ENCODE results near the gene KRI1.
"Not testable (repeated sequence)": the region's sequence is repeated elsewhere in the genome, so short reads cannot be mapped to it uniquely, and the experiment has no call there.

KRI1 gene

DNA sequence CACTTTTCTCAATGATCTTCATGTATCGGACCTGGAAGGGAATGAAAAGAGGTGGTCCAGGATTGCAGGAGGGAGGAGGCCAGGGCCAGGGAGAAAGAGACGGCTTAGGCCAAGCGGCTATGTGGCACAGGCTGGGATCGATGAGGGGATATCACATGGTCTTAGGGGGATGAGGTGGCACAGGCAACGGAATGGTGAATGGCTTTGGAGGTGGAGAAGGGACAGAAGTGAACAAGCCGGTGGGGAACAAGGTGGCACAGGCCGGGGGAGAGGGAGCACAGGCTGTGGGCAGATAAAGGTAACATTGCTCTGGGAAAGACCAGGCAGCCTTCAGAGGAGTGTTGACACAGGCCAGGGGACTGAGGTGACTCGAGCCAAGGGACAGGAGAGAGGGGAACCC is 8.7 kb upstream of the KRI1 start:
- no peak for DNase-seq (ENCODE audit: insufficient read length)
- FAIRE-seq: no peak
- no peak for TF ChIP-seq POLR2A (IDR thresholded peaks at IDR 0.05; ENCODE audit: low read depth, low read length)
- TF ChIP-seq TAF1 (IDR thresholded peaks at IDR 0.05; ENCODE audit: borderline replicate concordance, low read depth, low read length): no peak
- no peak for TF ChIP-seq POLR2AphosphoS5 (IDR thresholded peaks at IDR 0.05; ENCODE audit: low read depth, low read length)

DNA sequence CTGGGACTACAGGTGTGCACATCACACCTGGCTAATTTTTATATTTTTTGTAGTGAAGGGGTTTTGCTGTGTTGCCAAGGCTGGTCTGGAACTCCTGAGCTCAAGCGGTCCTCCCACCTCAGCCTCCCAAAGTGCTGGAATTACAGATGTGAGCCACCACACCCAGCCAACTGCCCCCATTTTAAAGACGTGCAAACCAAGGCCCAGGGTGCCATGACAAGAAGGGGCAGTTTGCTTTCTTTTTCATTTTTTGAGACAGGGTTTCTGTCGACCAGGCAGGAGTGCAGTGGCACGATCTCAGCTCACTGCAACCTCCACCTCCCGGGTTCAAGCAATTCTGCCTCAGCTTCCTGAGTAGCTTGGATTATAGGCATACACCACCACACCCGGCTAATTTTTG is 8.0 kb upstream of the KRI1 start:
- not testable (repeated sequence) for FAIRE-seq; DNase-seq (ENCODE audit: insufficient read length)

DNA sequence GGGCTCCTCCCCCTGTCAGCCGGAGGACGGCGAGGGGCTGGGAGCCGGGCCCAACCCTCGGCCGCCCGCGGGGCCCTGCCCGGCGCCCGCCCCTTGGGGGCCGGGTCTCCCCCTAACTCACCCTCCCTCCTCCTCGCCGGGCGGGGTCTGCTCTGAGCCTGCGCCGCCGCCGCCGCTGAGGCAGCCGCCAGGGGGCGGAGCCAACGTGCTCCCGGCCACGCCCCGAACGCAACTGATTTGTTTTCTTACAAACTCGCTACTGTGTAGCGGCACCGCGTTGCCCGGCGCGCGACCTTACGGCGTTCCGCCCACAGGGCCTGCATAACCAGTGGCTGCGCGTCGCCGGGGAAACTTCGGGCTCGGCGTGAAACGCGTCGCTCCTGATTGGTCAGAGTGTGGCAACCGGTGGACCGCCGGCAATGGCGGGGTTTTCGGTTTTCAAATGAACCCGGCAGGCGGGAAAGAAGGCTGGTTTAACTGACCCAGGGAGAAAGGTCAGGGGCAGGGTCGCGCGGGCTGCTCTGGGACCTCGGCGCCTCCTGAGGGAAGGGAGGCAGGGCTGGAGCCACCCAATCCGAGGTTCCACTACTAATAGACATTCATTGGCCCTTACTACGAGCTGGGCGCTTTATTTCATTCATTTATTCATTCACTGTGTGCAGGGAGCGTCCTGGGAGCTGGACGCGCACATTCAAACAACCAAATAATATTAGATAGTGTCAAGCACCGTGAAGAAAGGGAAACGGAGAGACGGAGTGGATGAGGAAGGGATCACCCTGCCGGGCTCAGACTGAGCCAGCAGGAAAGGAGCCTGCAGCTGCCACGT is 3.2 kb upstream of the KRI1 start, which contains the start of gene CDKN2D:
CDKN2D (minus strand) TSS at position 154 of the 826 bp plus-strand sequence. CDS start 326 bp downstream, outside the sequence.
- FAIRE-seq (peak; percentile 99), DNase-seq (ENCODE audit: insufficient read length) (peak; percentile 91)
- TF ChIP-seq TAF1 (IDR thresholded peaks at IDR 0.05; ENCODE audit: borderline replicate concordance, low read depth, low read length) (no peak), POLR2AphosphoS5 (IDR thresholded peaks at IDR 0.05; ENCODE audit: low read depth, low read length) (no peak), POLR2A (IDR thresholded peaks at IDR 0.05; ENCODE audit: low read depth, low read length) (peak; percentile 50; the same call in 1 of the 2 replicates)

DNA sequence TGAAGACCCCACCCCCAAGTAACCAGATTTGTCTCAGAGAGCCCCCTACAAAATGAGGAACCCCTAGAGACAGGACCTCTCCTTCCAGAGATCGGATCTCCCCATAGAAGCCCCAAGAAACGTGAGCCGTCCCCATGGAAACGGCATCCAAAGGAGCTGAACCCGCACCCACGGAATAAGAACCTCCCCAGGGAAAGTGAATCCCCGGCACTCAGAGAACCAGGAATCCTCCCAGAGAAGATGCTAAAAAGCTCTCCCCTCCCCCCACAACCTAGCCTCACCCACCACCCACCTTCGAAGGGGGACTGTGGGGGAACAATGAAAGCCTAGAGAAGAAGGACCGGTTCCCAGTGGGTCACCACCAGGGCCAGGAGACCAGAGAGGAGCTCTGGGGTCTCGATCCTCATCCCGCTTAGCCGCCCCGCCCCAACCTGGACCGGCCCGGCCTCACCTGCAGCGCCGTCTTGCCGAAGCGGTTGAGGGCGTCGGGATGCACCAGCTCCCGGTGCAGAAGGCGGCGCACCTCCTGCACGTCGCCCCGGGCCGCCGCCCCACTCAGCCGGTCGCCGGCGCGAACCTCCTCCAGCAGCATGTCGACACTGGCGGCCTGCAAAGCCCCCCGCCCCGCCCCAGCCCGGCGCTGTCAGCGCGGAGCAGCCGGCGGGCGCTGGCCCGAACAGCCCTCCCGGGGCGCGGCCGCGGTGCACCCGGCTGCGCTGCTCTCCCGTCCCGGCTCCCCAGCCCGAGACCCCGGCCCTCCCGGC is 2.4 kb upstream of the KRI1 start:
- TF ChIP-seq POLR2AphosphoS5 (IDR thresholded peaks at IDR 0.05; ENCODE audit: low read depth, low read length) (no peak), POLR2A (IDR thresholded peaks at IDR 0.05; ENCODE audit: low read depth, low read length) (no peak), TAF1 (IDR thresholded peaks at IDR 0.05; ENCODE audit: borderline replicate concordance, low read depth, low read length) (no peak)
- DNase-seq (ENCODE audit: insufficient read length): no peak
- peak; percentile 33 for FAIRE-seq

DNA sequence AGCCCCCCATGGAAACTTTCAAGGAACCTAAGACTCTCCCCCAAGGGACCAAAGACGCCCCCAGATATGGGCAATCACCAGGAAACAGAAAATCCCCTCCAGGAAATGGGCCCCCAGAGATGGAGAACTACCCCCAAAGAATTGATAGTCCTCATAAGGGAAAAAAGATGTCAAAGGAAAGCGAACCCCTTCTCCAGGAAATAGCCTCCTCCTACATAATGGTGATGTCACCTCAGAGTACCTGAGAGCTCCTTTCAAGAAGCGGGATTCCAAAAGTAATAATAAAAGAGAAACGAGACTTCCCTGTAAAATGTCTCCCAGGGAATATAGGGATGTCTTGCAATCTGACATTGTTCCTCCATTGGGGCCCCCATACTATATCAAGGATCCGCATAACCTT is 1.8 kb upstream of the KRI1 start:
- FAIRE-seq (no peak), DNase-seq (ENCODE audit: insufficient read length) (no peak)

DNA sequence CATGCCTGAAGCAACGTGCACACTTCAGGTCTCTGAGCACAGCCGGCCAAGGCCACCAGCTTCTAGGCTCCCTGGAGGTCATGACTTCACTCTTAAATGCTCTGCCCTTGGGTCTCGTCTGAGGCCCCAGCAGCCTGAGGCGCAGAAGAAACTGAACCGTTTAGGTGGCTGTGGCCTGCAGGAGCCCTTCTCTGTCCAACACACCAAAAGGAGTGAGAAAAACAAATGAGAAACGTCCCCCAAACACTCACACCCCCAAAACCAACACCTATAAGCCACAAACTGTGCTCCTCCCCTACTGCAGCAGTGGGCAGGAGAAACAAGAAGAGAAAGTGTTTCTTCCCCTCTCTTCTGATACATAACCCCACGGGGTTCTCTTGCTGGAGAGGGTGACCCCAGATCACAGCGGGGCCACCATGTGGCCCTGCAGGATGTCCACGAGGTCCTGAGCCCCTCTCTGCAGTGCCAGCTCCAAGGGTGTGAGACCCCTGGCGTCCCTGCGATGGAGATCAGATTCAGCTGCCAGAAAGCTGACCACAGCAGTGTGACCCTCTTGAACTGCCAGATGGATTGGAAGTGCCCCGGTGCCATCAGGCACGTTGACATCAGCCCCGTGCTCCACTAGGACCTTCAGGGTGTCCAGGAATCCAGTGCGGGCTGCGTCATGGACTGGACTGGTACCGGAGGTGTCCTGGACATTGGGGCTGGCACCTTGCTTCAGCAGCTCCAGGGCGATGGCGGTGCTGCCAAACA is 1.0 kb upstream of the KRI1 start:
- DNase-seq (ENCODE audit: insufficient read length) (no peak), FAIRE-seq (peak; percentile 87)
- TF ChIP-seq POLR2AphosphoS5 (IDR thresholded peaks at IDR 0.05; ENCODE audit: low read depth, low read length) (0 out of 2 replicates have a peak, but pooled peaks have one; percentile 31), TAF1 (IDR thresholded peaks at IDR 0.05; ENCODE audit: borderline replicate concordance, low read depth, low read length) (peak; percentile 37; the same call in 1 of the 2 replicates), POLR2A (IDR thresholded peaks at IDR 0.05; ENCODE audit: low read depth, low read length) (peak; percentile 43)

More for the DNA sequence above, 1.8 kb upstream of the KRI1 start:
- TF ChIP-seq POLR2AphosphoS5 (IDR thresholded peaks at IDR 0.05; ENCODE audit: low read depth, low read length) (no peak), POLR2A (IDR thresholded peaks at IDR 0.05; ENCODE audit: low read depth, low read length) (no peak), TAF1 (IDR thresholded peaks at IDR 0.05; ENCODE audit: borderline replicate concordance, low read depth, low read length) (no peak)

DNA sequence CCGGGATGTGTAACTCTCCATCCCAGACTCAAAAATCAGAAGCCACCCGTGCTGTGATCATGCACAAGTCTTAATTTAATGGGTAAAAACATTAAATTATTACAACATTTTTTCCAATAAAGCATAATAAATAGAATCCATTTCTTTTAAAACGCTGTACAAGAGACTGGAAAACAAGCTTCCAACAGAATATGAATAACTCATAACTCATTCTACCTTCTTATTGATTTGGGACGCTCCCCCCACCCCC is 523 bp upstream of the KRI1 start:
- TF ChIP-seq POLR2AphosphoS5 (IDR thresholded peaks at IDR 0.05; ENCODE audit: low read depth, low read length) (no peak), POLR2A (IDR thresholded peaks at IDR 0.05; ENCODE audit: low read depth, low read length) (no peak), TAF1 (IDR thresholded peaks at IDR 0.05; ENCODE audit: borderline replicate concordance, low read depth, low read length) (no peak)
- FAIRE-seq: no peak
- no peak for DNase-seq (ENCODE audit: insufficient read length)

DNA sequence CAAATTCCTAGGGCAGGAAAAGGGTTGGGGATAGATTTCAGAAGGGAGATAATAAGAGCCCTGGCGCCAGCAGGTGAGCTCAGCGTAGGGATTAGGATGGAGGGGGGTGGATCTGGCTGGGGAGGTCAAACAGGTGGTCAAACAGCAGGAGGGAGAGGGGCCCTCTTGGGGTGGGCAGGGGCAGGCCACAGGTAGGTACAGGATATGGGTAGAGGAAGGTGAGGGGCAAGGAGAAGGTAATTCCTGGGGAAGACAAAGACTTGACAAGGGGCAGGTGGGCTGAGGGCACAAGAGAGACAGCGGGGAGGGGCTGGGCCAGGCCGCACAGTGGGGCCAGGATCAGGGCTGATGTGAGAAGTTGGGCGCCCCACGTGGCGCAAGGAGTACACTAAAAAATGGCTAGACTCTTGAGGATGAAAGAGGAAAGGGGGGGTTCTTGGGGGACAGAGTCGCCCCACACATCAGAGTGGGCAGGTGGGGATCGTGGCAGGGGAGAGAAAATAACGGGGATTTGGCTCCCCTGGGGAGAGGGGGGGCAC is 713 bp downstream of the KRI1 start:
- DNase-seq (ENCODE audit: insufficient read length) (peak; percentile 78), FAIRE-seq (peak; percentile 14)
- TF ChIP-seq POLR2AphosphoS5 (IDR thresholded peaks at IDR 0.05; ENCODE audit: low read depth, low read length): no peak
- no peak for TF ChIP-seq POLR2A (IDR thresholded peaks at IDR 0.05; ENCODE audit: low read depth, low read length)
- no peak for TF ChIP-seq TAF1 (IDR thresholded peaks at IDR 0.05; ENCODE audit: borderline replicate concordance, low read depth, low read length)

DNA sequence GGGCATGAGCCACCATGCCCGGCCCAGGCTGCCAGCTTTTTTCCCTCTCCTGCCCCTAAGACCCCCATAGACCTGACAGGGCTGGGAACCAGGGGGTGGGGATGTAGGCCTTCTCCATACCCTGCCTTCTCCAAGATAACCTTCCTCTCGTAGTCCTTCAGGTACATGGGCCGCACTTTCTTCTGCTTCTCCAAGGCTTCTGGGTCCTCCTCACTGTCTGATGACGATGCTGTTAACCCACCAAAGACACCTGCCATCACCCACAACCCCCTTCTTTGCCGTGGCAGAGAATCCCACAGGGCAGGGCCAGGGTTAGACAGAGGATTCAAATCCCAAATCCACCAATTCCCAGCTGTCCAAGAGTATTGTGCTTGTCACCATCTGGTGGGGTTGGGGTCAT is 3.2 kb downstream of the KRI1 start:
- FAIRE-seq (no peak), DNase-seq (ENCODE audit: insufficient read length) (no peak)
- TF ChIP-seq POLR2AphosphoS5 (IDR thresholded peaks at IDR 0.05; ENCODE audit: low read depth, low read length): no peak
- no peak for TF ChIP-seq POLR2A (IDR thresholded peaks at IDR 0.05; ENCODE audit: low read depth, low read length)
- no peak for TF ChIP-seq TAF1 (IDR thresholded peaks at IDR 0.05; ENCODE audit: borderline replicate concordance, low read depth, low read length)

DNA sequence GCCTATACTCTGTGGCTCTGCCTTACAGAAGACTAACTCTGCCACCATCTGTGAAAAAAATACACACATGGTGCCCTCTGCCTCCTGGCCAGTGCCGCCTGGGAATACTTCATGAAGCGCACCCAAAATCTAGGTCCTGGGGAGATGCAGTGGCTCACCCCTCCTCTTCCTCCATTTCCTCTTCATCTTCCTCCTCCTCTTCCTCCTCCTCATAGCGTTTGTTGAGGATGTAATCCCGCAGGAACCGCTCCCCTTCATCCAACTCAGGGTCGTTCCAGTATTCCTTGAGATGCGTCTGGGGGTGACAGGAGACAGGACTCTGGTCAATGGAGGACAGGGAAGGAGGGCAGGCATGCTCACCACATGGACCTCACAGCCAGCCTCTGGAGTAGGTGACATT is 5.7 kb downstream of the KRI1 start:
- FAIRE-seq (no peak), DNase-seq (ENCODE audit: insufficient read length) (no peak)

DNA sequence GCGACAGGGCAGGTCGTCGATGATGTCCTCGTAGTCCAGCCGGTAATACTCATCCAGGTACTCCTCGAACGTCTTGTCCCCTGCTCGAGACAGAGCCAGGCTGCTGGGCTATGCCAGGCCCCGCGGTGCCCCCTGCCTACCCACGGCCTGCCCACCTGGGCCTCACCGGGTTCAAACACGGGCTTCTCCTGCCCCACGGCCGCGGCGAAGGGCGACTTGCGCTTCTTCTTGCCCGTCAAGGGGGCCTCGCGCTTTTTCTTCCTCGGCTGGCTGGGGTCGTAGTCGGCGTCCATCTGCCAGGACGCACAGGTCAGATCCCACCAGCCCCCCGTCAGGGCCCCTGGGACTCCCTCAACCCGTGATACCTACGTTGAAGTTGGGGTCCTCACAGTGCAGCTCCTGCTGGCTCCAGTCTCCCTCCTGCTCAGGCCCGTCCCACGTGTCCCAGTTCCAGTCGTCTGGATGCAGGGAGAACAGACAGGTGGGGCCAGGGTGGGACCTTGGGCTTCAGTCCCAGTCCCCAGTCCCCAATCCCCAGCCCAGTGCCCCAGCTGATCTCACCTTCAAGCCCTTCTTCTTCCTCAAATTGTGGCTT is 8.1 kb downstream of the KRI1 start:
- TF ChIP-seq POLR2AphosphoS5 (IDR thresholded peaks at IDR 0.05; ENCODE audit: low read depth, low read length) (no peak), POLR2A (IDR thresholded peaks at IDR 0.05; ENCODE audit: low read depth, low read length) (peak; percentile 35; the same call in 1 of the 2 replicates)
- no peak for DNase-seq (ENCODE audit: insufficient read length)
- FAIRE-seq: no peak

More for the DNA sequence above, 5.7 kb downstream of the KRI1 start:
- TF ChIP-seq POLR2AphosphoS5 (IDR thresholded peaks at IDR 0.05; ENCODE audit: low read depth, low read length) (no peak), TAF1 (IDR thresholded peaks at IDR 0.05; ENCODE audit: borderline replicate concordance, low read depth, low read length) (no peak), POLR2A (IDR thresholded peaks at IDR 0.05; ENCODE audit: low read depth, low read length) (no peak)
